PC-9 (cell line): ENCODE results near the gene ZNF362. TPM values are rescaled to one million over a fixed set of nuclear protein-coding genes. Genes with fewer than 3 reads are reported as not detected.

Experiments
- Bru-seq: library from RNA; stranded (reverse); fragments of 400-500 nt; gene quantifications from one replicate; lab custom pipeline; 2021; lab: Mats Ljungman, UMichigan
- BruChase-seq, 2 experiments: library from RNA; stranded (reverse); fragments of 400-500 nt; gene quantifications; one replicate each; lab custom pipeline; 2021; lab: Mats Ljungman, UMichigan
- BruUV-seq: library from RNA; stranded (reverse); fragments of 400-500 nt; replicated peaks from 2 replicates; lab custom pipeline; 2021; lab: Mats Ljungman, UMichigan
- CTCF ChIA-PET: fragments of 300-600 bp; sonication (Branson Sonifier 250); formaldehyde crosslinking; loops from one replicate; lab custom pipeline; 2022; ENCODE audit warnings: antibody characterized with exemption; lab: Charles Lee
- POLR2A ChIA-PET: fragments of 300-600 bp; sonication (Branson Sonifier 250); formaldehyde crosslinking; loops from one replicate; lab custom pipeline; 2022; ENCODE audit warnings: antibody characterized with exemption; ENCODE audit not compliant: unreplicated experiment; lab: Charles Lee
- DNase-seq, 2 experiments: peaks; one replicate each; pipeline versions ENCODE4 v3.0.0 to v3.0.0-alpha.2; 2015 to 2022; ENCODE audit warnings: mixed read lengths in 1 of 2
- H2AFZ ChIP-seq: fragments of 200-600 bp; sonication (generic); 2 replicates; pipeline ENCODE4 v1.8.1; 2017; ENCODE audit warnings: antibody characterized with exemption
- H3F3A ChIP-seq: fragments of 200-600 bp; sonication (generic); 2 replicates; pipeline ENCODE4 v1.8.1; 2017; ENCODE audit warnings: antibody characterized with exemption, mild to moderate bottlenecking, low read depth; ENCODE audit not compliant: insufficient read depth
- H3K27ac ChIP-seq: fragments of 200-600 bp; sonication (generic); 2 replicates; pipeline ENCODE4 v1.6.1; 2016; ENCODE audit warnings: mixed run types
- H3K27me3 ChIP-seq: fragments of 200-600 bp; sonication (generic); 2 replicates; pipeline ENCODE4 v1.6.1; 2016; ENCODE audit warnings: low read depth, mixed run types; ENCODE audit not compliant: insufficient read depth
- H3K36me3 ChIP-seq: fragments of 200-600 bp; sonication (generic); 2 replicates; pipeline ENCODE4 v1.6.1; 2016; ENCODE audit warnings: low read depth, mixed run types
- H3K4me1 ChIP-seq: fragments of 200-600 bp; sonication (generic); replicated peaks from 2 replicates; pipeline ENCODE4 v1.6.1; 2016; ENCODE audit warnings: mixed run types; ENCODE audit not compliant: insufficient read depth
- H3K4me2 ChIP-seq: fragments of 200-600 bp; sonication (generic); 2 replicates; pipeline ENCODE4 v1.6.1; 2017; ENCODE audit warnings: mixed run types
- H3K4me3 ChIP-seq: fragments of 200-600 bp; sonication (generic); 2 replicates; pipeline ENCODE4 v1.6.1; 2016; ENCODE audit warnings: mixed run types
- H3K79me2 ChIP-seq: fragments of 200-600 bp; sonication (generic); 2 replicates; pipeline ENCODE4 v1.6.1; 2017; ENCODE audit warnings: low read depth, mixed run types
- H3K9me2 ChIP-seq: fragments of 200-600 bp; sonication (generic); 2 replicates; pipeline ENCODE4 v1.8.1; 2017; ENCODE audit warnings: mild to moderate bottlenecking; ENCODE audit not compliant: insufficient read depth
- H3K9me3 ChIP-seq: fragments of 200-600 bp; sonication (generic); 2 replicates; pipeline ENCODE4 v1.8.1; 2016; ENCODE audit warnings: low read depth; ENCODE audit not compliant: insufficient read depth
- H4K20me1 ChIP-seq: fragments of 200-600 bp; sonication (generic); 2 replicates; pipeline ENCODE4 v1.8.1; 2017; ENCODE audit not compliant: insufficient read depth
- CTCF ChIP-seq: fragments of 200-600 bp; sonication (generic); conservative IDR thresholded peaks from 2 replicates; pipeline ENCODE4 v1.6.1; 2017; ENCODE audit warnings: mixed run types, antibody characterized with exemption, mild to moderate bottlenecking, moderate library complexity
- EZH2 ChIP-seq: fragments of 200-600 bp; sonication (generic); IDR thresholded peaks from 2 replicates; pipeline ENCODE4 v1.8.0; 2017; ENCODE audit warnings: antibody characterized with exemption, low read depth
- intact Hi-C: fragments of 100-400 bp; cut with micrococcal nuclease; formaldehyde crosslinking; loops from one replicate; pipeline ENCODE4 v1.10.0; 2022; ENCODE audit not compliant: unreplicated experiment
- long read RNA-seq: library from polyadenylated mRNA; stranded (forward); transcript quantifications from one replicate; pipeline ENCODE4 v2.0.0, GENCODE V29; 2022
- total RNA-seq: library from RNA; stranded (reverse); gene quantifications from 2 replicates; pipeline ENCODE4 v1.2.3, GENCODE V29; 2021

The ZNF362 gene, protein sequence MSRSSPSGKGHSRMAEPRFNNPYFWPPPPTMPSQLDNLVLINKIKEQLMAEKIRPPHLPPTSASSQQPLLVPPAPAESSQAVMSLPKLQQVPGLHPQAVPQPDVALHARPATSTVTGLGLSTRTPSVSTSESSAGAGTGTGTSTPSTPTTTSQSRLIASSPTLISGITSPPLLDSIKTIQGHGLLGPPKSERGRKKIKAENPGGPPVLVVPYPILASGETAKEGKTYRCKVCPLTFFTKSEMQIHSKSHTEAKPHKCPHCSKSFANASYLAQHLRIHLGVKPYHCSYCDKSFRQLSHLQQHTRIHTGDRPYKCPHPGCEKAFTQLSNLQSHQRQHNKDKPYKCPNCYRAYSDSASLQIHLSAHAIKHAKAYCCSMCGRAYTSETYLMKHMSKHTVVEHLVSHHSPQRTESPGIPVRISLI
- 32.3 and 33.1 TPM in 2 replicates for total RNA-seq
- percentile 65 among the genes with signal in this experiment for Bru-seq, nascent RNA
- BruChase-seq, experiment 1, labeled RNA remaining after a 2-hour chase: percentile 75 among the genes with signal in this experiment
- BruChase-seq, experiment 2, labeled RNA remaining after a 6-hour chase: percentile 80 among the genes with signal in this experiment
- long read RNA-seq, partial matches to known transcripts: 19 of 27 reads
- long read RNA-seq, other reads (novel, unspliced or antisense): 8 of 27 reads

DNA sequence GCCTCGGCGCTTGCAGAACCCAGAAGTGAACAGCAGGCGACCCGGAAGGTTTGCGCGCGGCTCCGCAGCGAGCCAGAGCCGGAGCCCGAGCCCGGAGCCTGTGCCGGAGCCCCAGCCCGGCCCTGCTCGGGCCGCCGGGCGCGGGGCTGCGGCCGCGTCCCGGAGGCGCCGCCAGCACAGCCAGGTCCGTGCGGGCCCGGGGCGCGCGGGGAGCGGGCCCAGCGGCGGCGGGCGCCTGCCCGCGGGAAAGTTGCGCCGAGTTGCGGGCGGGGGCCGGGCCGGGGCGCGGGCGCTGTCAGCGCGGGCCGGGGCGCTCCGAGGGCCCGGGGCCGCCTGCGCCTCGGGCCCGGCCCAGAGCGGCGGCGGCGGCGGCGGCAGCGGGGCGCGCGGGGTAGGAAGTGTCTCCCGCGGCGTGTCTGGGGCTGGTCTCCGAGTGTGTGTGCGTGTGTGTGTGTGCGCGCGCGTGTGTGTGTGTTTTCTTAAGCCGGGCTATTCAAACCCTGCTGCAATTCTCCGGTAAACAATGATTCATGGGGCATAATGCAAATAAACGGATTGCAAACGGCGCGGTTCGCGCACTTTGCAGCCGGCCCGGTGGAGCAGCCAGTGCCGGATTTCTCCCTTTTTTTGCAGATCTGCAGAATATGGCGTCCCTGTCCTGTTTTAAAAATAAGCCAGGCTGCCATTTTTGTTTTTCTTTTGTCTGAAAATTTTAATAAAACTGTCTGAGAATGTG is at the start of gene ZNF362:
Gene ZNF362 (plus strand): TSS at position 22 of the 736 bp plus-strand sequence. CDS start 14,083 bp downstream, outside the sequence.
- no peaks in the 10 kb centered on the region for H3K36me3 ChIP-seq
- ChIA-PET POLR2A (no interaction called here), CTCF (interaction anchor here (0.6 kb wide), 2 partner anchors 22 to 160 kb away, joined by 6 to 8 read pairs; no protein-coding TSS in a partner anchor)
- DNase-seq: peak; percentile 47 to 77
- H3K9me3 ChIP-seq: no peaks in the 10 kb centered on the region
- peaks cover 9% of the 10 kb centered on the region; the same call in 1 of the 2 replicates for H3F3A ChIP-seq
- H4K20me1 ChIP-seq: no peaks in the 10 kb centered on the region
- no TSS peak for BruUV-seq
- H3K27me3 ChIP-seq: no peaks in the 10 kb centered on the region
- H3K9me2 ChIP-seq: no peaks in the 10 kb centered on the region
- TF ChIP-seq CTCF (no peak), EZH2 (no peak)
- peak within 1 kb of the TSS; percentile 73 for H3K4me2 ChIP-seq
- peaks cover 22% of the 10 kb centered on the region for H3K4me1 ChIP-seq
- H3K79me2 ChIP-seq: peaks cover 41% of the 10 kb centered on the region
- intact Hi-C loops: no loop called here
- peak within 1 kb of the TSS; percentile 62 for H3K27ac ChIP-seq
- peak within 1 kb of the TSS; percentile 67 for H3K4me3 ChIP-seq
- peak within 1 kb of the TSS; percentile 87 for H2AFZ ChIP-seq

GRCh38 chr1:33211972-33212371 is 44.3 kb upstream of the ZNF362 start:
- TF ChIP-seq EZH2 (no peak), CTCF (no peak)
- no peak overlapping the region for H3K4me2 ChIP-seq
- no peak overlapping the region for H2AFZ ChIP-seq
- no peak for DNase-seq
- H3K27me3 ChIP-seq: no peaks in the 10 kb centered on the region
- no peaks in the 10 kb centered on the region for H3K9me2 ChIP-seq
- no peak overlapping the region for H3K27ac ChIP-seq
- CTCF ChIA-PET: no interaction called here
- no peaks in the 10 kb centered on the region for H3K36me3 ChIP-seq
- no peaks in the 10 kb centered on the region for H3F3A ChIP-seq
- H3K4me1 ChIP-seq: no peaks in the 10 kb centered on the region
- no peak overlapping the region for H3K4me3 ChIP-seq
- no peaks in the 10 kb centered on the region for H4K20me1 ChIP-seq
- H3K79me2 ChIP-seq: no peaks in the 10 kb centered on the region
- intact Hi-C loops: no loop called here
- H3K9me3 ChIP-seq: 0 out of 2 replicates have a peak, but pooled peaks cover 3% of the 10 kb centered on the region
- POLR2A ChIA-PET: no interaction called here
- BruUV-seq: no TSS peak
